ENCODE results near the gene TGFB1. TPM values are rescaled to one million over a fixed set of nuclear protein-coding genes. Genes with fewer than 3 reads are reported as not detected.

Gene TGFB1
- total and polyA plus RNA-seq, 9 of the 15 experiments (the other 6 are each of a cell fraction or from before 2014, with no cell fraction given), result 0.24 to 159 (median 17.2) TPM

DNA sequence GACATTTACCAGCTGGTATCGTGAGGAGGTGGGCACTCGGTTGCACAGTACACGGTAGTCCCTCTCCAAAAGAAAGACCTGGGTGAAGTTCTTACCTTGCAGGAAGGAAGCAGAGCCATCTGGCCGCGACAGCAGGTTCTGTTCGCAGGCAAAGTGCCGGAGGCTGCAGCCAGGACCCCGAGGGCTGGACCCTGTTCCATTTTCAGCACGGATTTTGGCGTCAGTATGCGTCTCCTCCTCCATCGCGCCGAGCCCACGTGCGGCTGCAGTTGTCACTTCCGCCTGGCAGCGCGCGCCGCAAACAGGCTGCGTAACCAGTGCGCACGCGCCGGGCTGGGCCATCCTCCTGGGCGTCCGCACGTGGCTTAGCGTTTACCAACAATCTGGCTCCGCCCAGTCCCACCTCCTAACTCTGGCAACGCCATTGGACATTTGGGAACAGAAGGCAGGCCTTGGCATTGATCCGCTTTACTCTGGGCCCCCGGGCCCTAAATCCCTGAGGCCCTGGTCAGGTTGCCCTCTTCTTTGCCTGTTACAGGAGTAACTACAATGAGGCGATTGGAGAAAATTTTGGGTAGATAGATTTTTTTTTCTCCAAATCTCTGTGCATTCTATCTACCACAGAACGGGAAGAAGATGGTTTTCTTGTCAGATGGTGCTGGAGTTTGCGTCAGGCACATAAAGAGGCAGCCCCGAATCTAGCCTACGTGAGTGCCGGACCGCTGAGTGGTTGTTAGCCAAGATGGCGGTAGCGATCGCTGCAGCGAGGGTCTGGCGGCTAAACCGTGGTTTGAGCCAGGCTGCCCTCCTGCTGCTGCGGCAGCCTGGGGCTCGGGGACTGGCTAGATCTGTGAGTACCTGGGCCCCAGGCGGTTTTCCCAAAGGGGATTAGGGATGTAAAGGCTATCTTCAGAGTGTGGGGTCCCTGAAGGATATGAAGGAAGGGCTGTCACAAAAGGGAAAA, 43.6 kb upstream of the TGFB1 start, which contains the start of the genes BCKDHA and EXOSC5 (continued):
- TF ChIP-seq, protein P1, sequence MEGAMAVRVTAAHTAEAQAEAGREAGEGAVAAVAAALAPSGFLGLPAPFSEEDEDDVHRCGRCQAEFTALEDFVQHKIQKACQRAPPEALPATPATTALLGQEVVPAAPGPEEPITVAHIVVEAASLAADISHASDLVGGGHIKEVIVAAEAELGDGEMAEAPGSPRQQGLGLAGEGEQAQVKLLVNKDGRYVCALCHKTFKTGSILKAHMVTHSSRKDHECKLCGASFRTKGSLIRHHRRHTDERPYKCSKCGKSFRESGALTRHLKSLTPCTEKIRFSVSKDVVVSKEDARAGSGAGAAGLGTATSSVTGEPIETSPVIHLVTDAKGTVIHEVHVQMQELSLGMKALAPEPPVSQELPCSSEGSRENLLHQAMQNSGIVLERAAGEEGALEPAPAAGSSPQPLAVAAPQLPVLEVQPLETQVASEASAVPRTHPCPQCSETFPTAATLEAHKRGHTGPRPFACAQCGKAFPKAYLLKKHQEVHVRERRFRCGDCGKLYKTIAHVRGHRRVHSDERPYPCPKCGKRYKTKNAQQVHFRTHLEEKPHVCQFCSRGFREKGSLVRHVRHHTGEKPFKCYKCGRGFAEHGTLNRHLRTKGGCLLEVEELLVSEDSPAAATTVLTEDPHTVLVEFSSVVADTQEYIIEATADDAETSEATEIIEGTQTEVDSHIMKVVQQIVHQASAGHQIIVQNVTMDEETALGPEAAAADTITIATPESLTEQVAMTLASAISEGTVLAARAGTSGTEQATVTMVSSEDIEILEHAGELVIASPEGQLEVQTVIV (CRISPR knock-in tag; IDR thresholded peaks at IDR 0.05; ENCODE audit: borderline replicate concordance), result no peak
- TF ChIP-seq ZZZ3 (IDR thresholded peaks at IDR 0.05) (peak; percentile 60; the same call in 1 of the 2 replicates), SMAD1 (IDR thresholded peaks at IDR 0.05; ENCODE audit: low read depth, low read length, partially characterized antibody) (no peak), HLTF (IDR thresholded peaks at IDR 0.05) (no peak), ZFP30 (CRISPR knock-in tag; IDR thresholded peaks at IDR 0.05; ENCODE audit: borderline replicate concordance) (no peak), ZBTB9 (CRISPR knock-in tag; IDR thresholded peaks at IDR 0.05) (no peak), POLR2AphosphoS5 (IDR thresholded peaks at IDR 0.05; ENCODE audit: control insufficient read depth, insufficient read depth, low read depth, low read length) (peak; percentile 72; the same call in 1 of the 2 replicates), STAT6 (CRISPR knock-in tag; IDR thresholded peaks at IDR 0.05) (no peak), POLR3G (IDR thresholded peaks at IDR 0.05; ENCODE audit: extremely low read depth, insufficient read length, insufficient replicate concordance) (no peak), SFPQ (IDR thresholded peaks at IDR 0.05; ENCODE audit: low read depth, low read length) (no peak), NFIX (CRISPR knock-in tag; IDR thresholded peaks at IDR 0.05; ENCODE audit: low read depth) (no peak), BRD9 (IDR thresholded peaks at IDR 0.05; ENCODE audit: low read depth, partially characterized antibody) (no peak), U2AF1 (optimal IDR thresholded peaks at IDR 0.05; ENCODE audit: low read depth, low read length) (no peak), CBX3 (IDR thresholded peaks at IDR 0.05; ENCODE audit: borderline replicate concordance in 1 of 2, low read length in 2 of 2) (no peak)
- TF ChIP-seq, protein P2, sequence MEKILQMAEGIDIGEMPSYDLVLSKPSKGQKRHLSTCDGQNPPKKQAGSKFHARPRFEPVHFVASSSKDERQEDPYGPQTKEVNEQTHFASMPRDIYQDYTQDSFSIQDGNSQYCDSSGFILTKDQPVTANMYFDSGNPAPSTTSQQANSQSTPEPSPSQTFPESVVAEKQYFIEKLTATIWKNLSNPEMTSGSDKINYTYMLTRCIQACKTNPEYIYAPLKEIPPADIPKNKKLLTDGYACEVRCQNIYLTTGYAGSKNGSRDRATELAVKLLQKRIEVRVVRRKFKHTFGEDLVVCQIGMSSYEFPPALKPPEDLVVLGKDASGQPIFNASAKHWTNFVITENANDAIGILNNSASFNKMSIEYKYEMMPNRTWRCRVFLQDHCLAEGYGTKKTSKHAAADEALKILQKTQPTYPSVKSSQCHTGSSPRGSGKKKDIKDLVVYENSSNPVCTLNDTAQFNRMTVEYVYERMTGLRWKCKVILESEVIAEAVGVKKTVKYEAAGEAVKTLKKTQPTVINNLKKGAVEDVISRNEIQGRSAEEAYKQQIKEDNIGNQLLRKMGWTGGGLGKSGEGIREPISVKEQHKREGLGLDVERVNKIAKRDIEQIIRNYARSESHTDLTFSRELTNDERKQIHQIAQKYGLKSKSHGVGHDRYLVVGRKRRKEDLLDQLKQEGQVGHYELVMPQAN (IDR thresholded peaks at IDR 0.05; ENCODE audit: borderline replicate concordance), result peak; percentile 99
